ENCODE results near the gene DENND2D.

DENND2D gene

GRCh38 chr1:111211921-111212320, 11.5 kb upstream of the DENND2D start:
- Histone ChIP-seq H3K36me3 (replicated peaks; ENCODE audit: low read depth, low read length) (no peaks in the 10 kb centered on the region), H3K27ac (ENCODE audit: low read length) (no peak overlapping the region), H3K9me3 (ENCODE audit: insufficient read depth, low read length) (peaks cover 17% of the 10 kb centered on the region; the same call in 1 of the 2 replicates)

GRCh38 chr1:111209622-111210021, 9.2 kb upstream of the DENND2D start:
- H3K27me3 ChIP-seq (ENCODE audit: low read depth, low read length): no peaks in the 10 kb centered on the region
- H3K4me1 ChIP-seq (ENCODE audit: low read length): peaks cover 20% of the 10 kb centered on the region
- no peak overlapping the region for H2AFZ ChIP-seq (ENCODE audit: low read depth, low read length)
- TF ChIP-seq EZH2phosphoT487 (IDR thresholded peaks at IDR 0.05; ENCODE audit: low read depth): no peak
- TF ChIP-seq CTCF (IDR thresholded peaks at IDR 0.05; ENCODE audit: low read depth, low read length): no peak
- no peak overlapping the region for H3K4me2 ChIP-seq (ENCODE audit: low read length)
- no peaks in the 10 kb centered on the region for H3K36me3 ChIP-seq (replicated peaks; ENCODE audit: low read depth, low read length)
- H4K20me1 ChIP-seq (ENCODE audit: insufficient read depth, low read length): no peaks in the 10 kb centered on the region
- no peak overlapping the region for H3K27ac ChIP-seq (ENCODE audit: low read length)
- no peak overlapping the region for H3K9ac ChIP-seq (ENCODE audit: low read length)
- peaks cover 9% of the 10 kb centered on the region; the same call in 1 of the 2 replicates for H3K9me3 ChIP-seq (ENCODE audit: insufficient read depth, low read length)
- no peaks in the 10 kb centered on the region for H3K79me2 ChIP-seq (ENCODE audit: low read length)
- no peak overlapping the region for H3K4me3 ChIP-seq (ENCODE audit: low read length)

More at GRCh38 chr1:111211921-111212320, 11.5 kb upstream of the DENND2D start:
- H3K4me1 ChIP-seq (ENCODE audit: low read length): peaks cover 31% of the 10 kb centered on the region
- H4K20me1 ChIP-seq (ENCODE audit: insufficient read depth, low read length): no peaks in the 10 kb centered on the region
- no peak for TF ChIP-seq EZH2phosphoT487 (IDR thresholded peaks at IDR 0.05; ENCODE audit: low read depth)
- TF ChIP-seq CTCF (IDR thresholded peaks at IDR 0.05; ENCODE audit: low read depth, low read length): no peak
- no peak overlapping the region for H3K9ac ChIP-seq (ENCODE audit: low read length)
- no peaks in the 10 kb centered on the region for H3K27me3 ChIP-seq (ENCODE audit: low read depth, low read length)
- no peaks in the 10 kb centered on the region for H3K79me2 ChIP-seq (ENCODE audit: low read length)
- no peak overlapping the region for H3K4me2 ChIP-seq (ENCODE audit: low read length)
- no peak overlapping the region for H3K4me3 ChIP-seq (ENCODE audit: low read length)
- H2AFZ ChIP-seq (ENCODE audit: low read depth, low read length): no peak overlapping the region

- H3K4me1 ChIP-seq (ENCODE audit: low read length): peaks cover 15% of the 10 kb centered on the region
- H3K4me3 ChIP-seq (ENCODE audit: low read length): no peak overlapping the region
- TF ChIP-seq CTCF (IDR thresholded peaks at IDR 0.05; ENCODE audit: low read depth, low read length) (no peak), EZH2phosphoT487 (IDR thresholded peaks at IDR 0.05; ENCODE audit: low read depth) (no peak)
- no peak overlapping the region for H2AFZ ChIP-seq (ENCODE audit: low read depth, low read length)
- H3K79me2 ChIP-seq (ENCODE audit: low read length): no peaks in the 10 kb centered on the region
- H3K27me3 ChIP-seq (ENCODE audit: low read depth, low read length): no peaks in the 10 kb centered on the region
- no peak overlapping the region for H3K9ac ChIP-seq (ENCODE audit: low read length)
- no peak overlapping the region for H3K27ac ChIP-seq (ENCODE audit: low read length)
- H4K20me1 ChIP-seq (ENCODE audit: insufficient read depth, low read length): no peaks in the 10 kb centered on the region
- peaks cover 2% of the 10 kb centered on the region; the same call in 1 of the 2 replicates for H3K9me3 ChIP-seq (ENCODE audit: insufficient read depth, low read length)
- no peaks in the 10 kb centered on the region for H3K36me3 ChIP-seq (replicated peaks; ENCODE audit: low read depth, low read length)
- no peak overlapping the region for H3K4me2 ChIP-seq (ENCODE audit: low read length)
Measured at GRCh38 chr1:111208921-111209320, 8.5 kb upstream of the DENND2D start.

- TF ChIP-seq CTCF (IDR thresholded peaks at IDR 0.05; ENCODE audit: low read depth, low read length): no peak
- TF ChIP-seq EZH2phosphoT487 (IDR thresholded peaks at IDR 0.05; ENCODE audit: low read depth): no peak
- Histone ChIP-seq H3K9me3 (ENCODE audit: insufficient read depth, low read length) (no peaks in the 10 kb centered on the region), H3K79me2 (ENCODE audit: low read length) (no peaks in the 10 kb centered on the region), H4K20me1 (ENCODE audit: insufficient read depth, low read length) (no peaks in the 10 kb centered on the region), H3K4me2 (ENCODE audit: low read length) (peak overlapping the region; percentile 99), H3K27me3 (ENCODE audit: low read depth, low read length) (no peaks in the 10 kb centered on the region), H3K36me3 (replicated peaks; ENCODE audit: low read depth, low read length) (no peaks in the 10 kb centered on the region), H3K27ac (ENCODE audit: low read length) (no peak overlapping the region), H3K4me3 (ENCODE audit: low read length) (peak overlapping the region; percentile 92; the same call in 1 of the 2 replicates), H3K9ac (ENCODE audit: low read length) (no peak overlapping the region), H2AFZ (ENCODE audit: low read depth, low read length) (no peak overlapping the region), H3K4me1 (ENCODE audit: low read length) (peaks cover 22% of the 10 kb centered on the region)
Measured at GRCh38 chr1:111205714-111206050, 5.2 kb upstream of the DENND2D start.

All from OCI-LY3 (cell line).